Measurements from ENCODE around the gene SPPL2B. TPM values are rescaled to one million over a fixed set of nuclear protein-coding genes. Genes with fewer than 3 reads are reported as not detected.
A peak's percentile ranks its signal among the peaks of the same experiment; 100 is the strongest.

SPPL2B gene
- total and polyA plus RNA-seq, 9 of the 15 experiments (the other 6 are each of a cell fraction or from before 2014, with no cell fraction given) = 0.20 to 81.2 (median 15.1) TPM

DNA sequence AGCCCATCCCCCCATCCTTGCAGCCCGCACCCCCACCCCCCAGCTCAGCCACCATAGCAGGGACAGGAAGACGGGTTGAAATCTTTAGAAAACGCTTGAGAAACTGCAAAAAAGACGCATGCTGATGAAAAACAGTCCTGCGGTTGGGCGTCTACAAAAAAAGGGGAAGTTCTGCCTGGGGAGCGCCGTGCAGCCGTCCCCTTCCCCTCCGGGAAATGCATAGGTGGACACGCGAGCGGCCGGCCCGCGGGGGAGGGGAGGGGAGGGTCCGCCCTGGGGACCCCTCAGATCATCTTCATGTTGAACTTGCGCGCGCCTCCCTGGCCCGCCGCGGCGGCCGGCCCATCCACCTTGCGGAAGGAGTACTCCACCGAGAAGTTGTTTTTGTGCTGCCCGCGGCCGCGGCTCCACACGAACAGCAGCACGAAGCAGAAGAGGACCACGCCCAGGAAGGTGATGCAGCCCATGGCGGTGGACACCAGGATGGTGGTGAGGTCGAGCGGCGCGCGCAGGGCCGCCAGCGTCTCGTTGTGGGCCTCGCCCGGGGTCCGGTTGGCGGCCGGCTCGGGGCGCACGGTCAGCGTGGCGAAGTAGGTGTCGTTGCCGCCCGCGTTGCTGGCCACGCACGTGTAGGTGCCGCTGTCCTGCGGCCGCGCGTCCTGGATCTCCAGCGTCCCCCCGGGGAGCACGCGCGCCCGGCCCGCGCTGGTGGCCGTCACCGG lies 38.6 kb upstream of the SPPL2B start (continued):
- no peak for TF ChIP-seq ARID3B (CRISPR knock-in tag; IDR thresholded peaks at IDR 0.05; ENCODE audit: borderline replicate concordance)
- peak; percentile 59 for TF ChIP-seq KDM5B (IDR thresholded peaks at IDR 0.05; ENCODE audit: insufficient replicate concordance, low read depth, low read length)
- peak; percentile 38 to 55; a peak in 1 of 4 replicates for TF ChIP-seq MAZ (CRISPR knock-in tag; conservative IDR thresholded peaks at IDR 0.05 in 1 of 2, IDR thresholded peaks at IDR 0.05 in 1 of 2)
- TF ChIP-seq ZNF431 (CRISPR knock-in tag; IDR thresholded peaks at IDR 0.05) = peak; percentile 40; the same call in 1 of the 2 replicates
- peak; percentile 53; the same call in 1 of the 2 replicates for TF ChIP-seq ZNF830 (CRISPR knock-in tag; IDR thresholded peaks at IDR 0.05)
- peak; percentile 26; the same call in 1 of the 2 replicates for TF ChIP-seq KLF6 (CRISPR knock-in tag; IDR thresholded peaks at IDR 0.05; ENCODE audit: borderline replicate concordance)
- TF ChIP-seq WHSC1 (IDR thresholded peaks at IDR 0.05; ENCODE audit: low read length) = no peak
- TF ChIP-seq CXXC5 (CRISPR knock-in tag; IDR thresholded peaks at IDR 0.05) = peak; percentile 83
- TF ChIP-seq ZC3H4 (CRISPR knock-in tag; IDR thresholded peaks at IDR 0.05; ENCODE audit: borderline replicate concordance) = no peak
- TF ChIP-seq, protein P1, sequence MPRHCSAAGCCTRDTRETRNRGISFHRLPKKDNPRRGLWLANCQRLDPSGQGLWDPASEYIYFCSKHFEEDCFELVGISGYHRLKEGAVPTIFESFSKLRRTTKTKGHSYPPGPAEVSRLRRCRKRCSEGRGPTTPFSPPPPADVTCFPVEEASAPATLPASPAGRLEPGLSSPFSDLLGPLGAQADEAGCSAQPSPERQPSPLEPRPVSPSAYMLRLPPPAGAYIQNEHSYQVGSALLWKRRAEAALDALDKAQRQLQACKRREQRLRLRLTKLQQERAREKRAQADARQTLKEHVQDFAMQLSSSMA (CRISPR knock-in tag; IDR thresholded peaks at IDR 0.05) = 0 out of 2 replicates have a peak, but pooled peaks have one; percentile 76
- 0 out of 2 replicates have a peak, but pooled peaks have one; percentile 29 for TF ChIP-seq ZNF197 (CRISPR knock-in tag; IDR thresholded peaks at IDR 0.05; ENCODE audit: low read depth)
- TF ChIP-seq CCNT2 (IDR thresholded peaks at IDR 0.05; ENCODE audit: borderline replicate concordance, extremely low read depth, insufficient read length, low read depth, low read length) = peak; percentile 31
- peak; percentile 93 for TF ChIP-seq MBD1 (CRISPR knock-in tag; IDR thresholded peaks at IDR 0.05)
- TF ChIP-seq, protein P2, sequence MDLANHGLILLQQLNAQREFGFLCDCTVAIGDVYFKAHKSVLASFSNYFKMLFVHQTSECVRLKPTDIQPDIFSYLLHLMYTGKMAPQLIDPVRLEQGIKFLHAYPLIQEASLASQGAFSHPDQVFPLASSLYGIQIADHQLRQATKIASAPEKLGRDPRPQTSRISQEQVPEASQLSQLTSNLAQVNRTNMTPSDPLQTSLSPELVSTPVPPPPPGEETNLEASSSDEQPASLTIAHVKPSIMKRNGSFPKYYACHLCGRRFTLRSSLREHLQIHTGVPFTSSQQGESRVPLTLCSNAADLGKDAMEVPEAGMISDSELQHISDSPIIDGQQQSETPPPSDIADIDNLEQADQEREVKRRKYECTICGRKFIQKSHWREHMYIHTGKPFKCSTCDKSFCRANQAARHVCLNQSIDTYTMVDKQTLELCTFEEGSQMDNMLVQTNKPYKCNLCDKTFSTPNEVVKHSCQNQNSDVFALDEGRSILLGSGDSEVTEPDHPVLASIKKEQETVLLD (IDR thresholded peaks at IDR 0.05) = no peak

Measured in K562 (cell line).